Activated CD8-positive, alpha-beta memory T cell treated with anti-CD3 and anti-CD28 coated beads, Interleukin-2, amount 10 ng/mL, durations not matched to agents 7 days and 5 days (primary cell): Measurements from ENCODE around the gene GPC1. TPM values are rescaled to one million over a fixed set of nuclear protein-coding genes. Genes with fewer than 3 reads are reported as not detected.

ENCODE experiments used
- ATAC-seq: fragments of 150-1000 bp; cut with Tn5 transposase; one replicate; pipeline ENCODE4 v1.10.0; 2021; ENCODE audit warnings: moderate library complexity
- CTCF ChIA-PET: fragments of 350-600 bp; sonication (Branson Sonifier 250); formaldehyde crosslinking; loops from one replicate; lab custom pipeline; 2021; ENCODE audit warnings: antibody characterized with exemption; lab: Charles Lee
- DNase-seq: peaks from one replicate; pipeline ENCODE4 v3.0.0-alpha.2; 2020
- H3K27ac Mint-ChIP-seq: one replicate; pipeline ENCODE4 v1.8.0; 2021; ENCODE audit warnings: mild to moderate bottlenecking, mixed read lengths
- H3K27me3 Mint-ChIP-seq: one replicate; pipeline ENCODE4 v1.8.0; 2021; ENCODE audit warnings: mixed read lengths
- H3K36me3 Mint-ChIP-seq: one replicate; pipeline ENCODE4 v1.8.0; 2021; ENCODE audit warnings: mild to moderate bottlenecking, mixed read lengths
- H3K4me1 Mint-ChIP-seq: one replicate; pipeline ENCODE4 v1.8.0; 2021; ENCODE audit warnings: mixed read lengths
- H3K4me3 Mint-ChIP-seq: one replicate; pipeline ENCODE4 v1.8.0; 2021; ENCODE audit warnings: mild to moderate bottlenecking, moderate library complexity, mixed read lengths
- H3K9me3 Mint-ChIP-seq: one replicate; pipeline ENCODE4 v1.8.0; 2022; ENCODE audit warnings: low read depth, mixed read lengths
- total RNA-seq, 2 experiments: library from RNA; stranded (reverse); gene quantifications; one replicate each; pipeline ENCODE4 v1.2.3, GENCODE V29; 2021

The GPC1 gene
- total RNA-seq, 2 experiments from 2014 or later: 3.2 to 4.5 TPM

DNA sequence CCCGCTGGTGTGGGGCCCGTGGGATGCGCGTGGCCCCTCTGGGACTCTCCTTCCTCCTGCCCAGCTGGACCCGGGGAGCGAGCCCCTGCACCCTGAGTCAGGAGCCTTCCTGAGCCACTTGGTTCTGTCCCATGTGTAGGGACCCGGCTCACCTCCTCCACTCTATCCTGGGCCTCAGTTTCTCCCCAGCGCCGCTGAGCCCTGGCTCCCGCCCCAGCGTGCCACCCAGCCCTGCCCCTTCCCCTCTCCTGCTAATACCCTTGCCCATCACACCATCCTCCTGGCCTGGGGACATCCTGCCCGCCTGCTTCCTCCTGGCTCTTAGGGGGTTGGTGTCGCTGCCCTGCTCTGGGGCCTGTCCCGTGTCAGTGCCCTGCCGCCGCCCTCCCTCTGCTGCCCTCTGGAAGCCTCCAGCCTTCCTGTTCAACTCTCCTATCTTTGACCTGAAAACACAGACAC lies 24.8 kb downstream of the GPC1 start:
- Mint-ChIP-seq H3K4me1 (no peaks in the 10 kb centered on the region), H3K9me3 (no peaks in the 10 kb centered on the region), H3K4me3 (no peak overlapping the region), H3K27me3 (peaks cover 14% of the 10 kb centered on the region), H3K27ac (no peak overlapping the region), H3K36me3 (no peaks in the 10 kb centered on the region)
- ATAC-seq (no peak), DNase-seq (no peak)
- CTCF ChIA-PET: no interaction called here

DNA sequence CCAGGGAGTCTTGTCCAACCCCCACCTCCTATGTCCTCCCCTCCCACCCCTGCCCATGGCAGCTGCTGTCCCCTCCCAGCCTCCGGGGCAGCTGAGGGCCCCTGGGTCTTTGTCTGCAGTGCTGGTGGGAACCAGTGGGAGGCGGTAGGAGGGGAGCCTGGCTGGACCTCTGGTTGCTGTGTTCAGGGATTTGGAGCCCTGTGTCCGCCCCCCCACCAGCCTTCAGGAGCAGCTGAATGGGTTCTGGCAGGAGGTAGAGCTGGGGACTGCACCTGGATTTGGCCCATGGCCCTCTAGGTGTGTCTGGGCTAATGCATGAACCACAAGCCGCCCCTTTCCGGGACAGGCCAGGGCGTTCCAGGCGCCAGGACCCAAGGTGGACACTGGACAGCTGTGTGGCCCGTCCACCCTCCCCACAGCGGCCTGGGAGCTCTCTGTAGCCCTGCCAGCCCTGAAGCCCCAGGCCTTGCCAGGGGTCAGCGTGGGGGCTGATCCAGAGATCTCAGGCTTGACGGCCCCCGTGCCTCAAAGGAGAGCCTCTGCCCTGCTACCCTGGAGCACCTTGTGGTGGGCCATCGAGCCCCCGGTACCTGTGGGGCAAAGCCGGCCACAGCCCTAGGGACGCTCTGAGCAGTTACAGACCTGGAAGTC lies 25.4 kb downstream of the GPC1 start:
- no peak overlapping the region for H3K4me3 Mint-ChIP-seq
- ATAC-seq: no peak
- no peaks in the 10 kb centered on the region for H3K9me3 Mint-ChIP-seq
- H3K4me1 Mint-ChIP-seq: no peaks in the 10 kb centered on the region
- no peaks in the 10 kb centered on the region for H3K36me3 Mint-ChIP-seq
- no peak for DNase-seq
- peaks cover 11% of the 10 kb centered on the region for H3K27me3 Mint-ChIP-seq
- H3K27ac Mint-ChIP-seq: no peak overlapping the region
- CTCF ChIA-PET: no interaction called here

DNA sequence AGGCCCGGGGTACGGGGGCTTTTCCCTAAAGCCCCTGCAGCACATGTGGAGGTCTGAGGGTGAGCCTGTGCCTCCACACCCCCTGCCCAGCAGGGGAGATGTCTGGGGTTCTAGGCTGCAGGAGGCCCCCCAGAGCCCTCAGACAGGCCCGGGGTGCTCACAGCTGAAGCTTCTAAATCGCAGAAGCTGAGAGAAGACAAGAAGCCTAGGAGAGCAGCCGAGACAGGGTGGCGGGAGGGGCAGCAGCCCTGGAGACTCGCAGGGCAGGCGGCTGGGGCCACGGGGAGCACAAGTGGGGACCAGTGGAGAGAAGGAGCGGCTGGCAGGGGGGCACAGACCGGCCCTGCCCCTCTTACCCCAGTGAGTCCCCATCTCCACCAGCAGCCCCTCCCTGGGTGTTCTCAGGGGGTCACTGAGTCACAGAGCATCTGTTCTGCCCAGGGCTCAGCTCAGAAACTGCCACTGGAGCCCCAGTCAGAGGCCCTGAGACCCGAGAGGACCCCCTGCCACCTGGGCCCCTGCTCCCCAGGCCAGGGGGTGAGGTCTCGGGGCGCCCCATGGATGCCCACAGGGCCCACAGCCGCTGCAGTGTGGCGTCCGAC lies 26.1 kb downstream of the GPC1 start:
- H3K36me3 Mint-ChIP-seq: no peaks in the 10 kb centered on the region
- no peak for DNase-seq
- no peak overlapping the region for H3K27ac Mint-ChIP-seq

DNA sequence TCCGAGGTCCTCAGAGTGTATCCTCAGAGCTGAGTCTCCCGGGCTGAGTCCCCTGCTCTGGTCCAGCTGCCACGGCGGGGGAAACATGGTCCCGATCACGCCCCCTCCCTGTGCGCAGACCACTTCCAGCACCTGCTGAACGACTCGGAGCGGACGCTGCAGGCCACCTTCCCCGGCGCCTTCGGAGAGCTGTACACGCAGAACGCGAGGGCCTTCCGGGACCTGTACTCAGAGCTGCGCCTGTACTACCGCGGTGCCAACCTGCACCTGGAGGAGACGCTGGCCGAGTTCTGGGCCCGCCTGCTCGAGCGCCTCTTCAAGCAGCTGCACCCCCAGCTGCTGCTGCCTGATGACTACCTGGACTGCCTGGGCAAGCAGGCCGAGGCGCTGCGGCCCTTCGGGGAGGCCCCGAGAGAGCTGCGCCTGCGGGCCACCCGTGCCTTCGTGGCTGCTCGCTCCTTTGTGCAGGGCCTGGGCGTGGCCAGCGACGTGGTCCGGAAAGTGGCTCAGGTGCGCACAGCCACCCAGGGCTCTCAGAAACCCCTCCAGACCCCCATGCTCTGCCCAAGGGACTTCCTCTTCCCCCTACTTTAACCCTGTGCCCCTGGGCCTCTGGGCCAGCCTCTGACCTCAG lies 26.7 kb downstream of the GPC1 start:
- ATAC-seq: no peak
- DNase-seq: no peak
- H3K27ac Mint-ChIP-seq: no peak overlapping the region
- no peak overlapping the region for H3K4me3 Mint-ChIP-seq
- CTCF ChIA-PET: no interaction called here
- H3K27me3 Mint-ChIP-seq: peaks cover 1% of the 10 kb centered on the region
- no peaks in the 10 kb centered on the region for H3K9me3 Mint-ChIP-seq
- no peaks in the 10 kb centered on the region for H3K36me3 Mint-ChIP-seq
- no peaks in the 10 kb centered on the region for H3K4me1 Mint-ChIP-seq

More for the DNA sequence above, 26.1 kb downstream of the GPC1 start:
- peaks cover 6% of the 10 kb centered on the region for H3K27me3 Mint-ChIP-seq
- ATAC-seq: no peak
- H3K9me3 Mint-ChIP-seq: no peaks in the 10 kb centered on the region
- CTCF ChIA-PET: no interaction called here
- H3K4me3 Mint-ChIP-seq: no peak overlapping the region
- H3K4me1 Mint-ChIP-seq: no peaks in the 10 kb centered on the region

DNA sequence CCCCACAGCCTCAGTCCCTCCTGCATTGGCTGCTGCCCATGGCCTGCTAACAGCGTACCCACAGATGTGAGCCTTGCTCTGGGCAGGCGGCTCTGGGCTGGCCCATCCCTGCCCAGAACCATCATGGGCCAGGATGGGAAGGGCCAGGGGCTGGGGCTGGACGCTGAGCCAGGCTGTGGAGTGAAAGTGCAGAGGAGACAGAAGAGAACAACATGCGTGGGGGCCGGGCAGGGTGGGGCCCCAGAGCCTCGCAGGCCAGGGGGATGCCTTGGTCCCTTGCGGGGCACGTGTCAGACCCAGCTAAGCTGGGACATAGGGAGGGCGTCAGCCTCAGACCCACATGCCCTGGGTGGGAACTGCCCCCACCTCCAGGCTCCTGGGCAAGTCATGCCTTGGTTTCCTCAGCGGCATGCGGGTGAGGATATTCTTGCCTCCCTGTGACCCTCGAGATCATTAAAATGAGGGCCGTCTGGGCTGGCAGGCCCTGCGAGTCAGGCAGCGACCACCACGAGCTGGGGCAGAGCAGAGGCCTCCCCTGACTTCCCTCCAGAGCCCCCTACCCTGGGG lies 27.3 kb downstream of the GPC1 start:
- Mint-ChIP-seq H3K4me1 (no peaks in the 10 kb centered on the region), H3K27ac (no peak overlapping the region), H3K9me3 (no peaks in the 10 kb centered on the region), H3K27me3 (no peaks in the 10 kb centered on the region), H3K4me3 (no peak overlapping the region), H3K36me3 (no peaks in the 10 kb centered on the region)
- peak; percentile 31 for DNase-seq
- CTCF ChIA-PET: no interaction called here
- no peak for ATAC-seq

DNA sequence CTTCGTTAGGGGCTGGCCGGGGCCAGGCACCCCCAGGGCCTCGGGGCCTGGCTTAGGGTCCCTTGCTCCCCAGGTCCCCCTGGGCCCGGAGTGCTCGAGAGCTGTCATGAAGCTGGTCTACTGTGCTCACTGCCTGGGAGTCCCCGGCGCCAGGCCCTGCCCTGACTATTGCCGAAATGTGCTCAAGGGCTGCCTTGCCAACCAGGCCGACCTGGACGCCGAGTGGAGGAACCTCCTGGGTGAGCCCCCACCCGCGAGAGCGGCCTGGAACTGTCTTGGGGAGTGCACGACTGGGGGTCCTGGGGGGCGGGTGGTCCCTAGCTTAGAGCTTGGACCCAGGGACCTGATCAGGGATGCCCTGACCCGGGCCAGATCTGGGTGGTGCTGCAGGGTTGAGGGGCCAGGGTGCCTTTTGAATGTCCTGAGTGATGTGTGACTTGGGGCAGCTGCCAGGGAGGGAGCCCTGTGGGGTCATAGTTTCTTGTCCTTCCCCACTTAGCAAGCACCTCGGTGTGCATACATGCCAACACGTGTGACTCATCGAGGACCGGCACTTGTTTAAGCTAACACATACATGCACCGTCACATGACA lies 27.9 kb downstream of the GPC1 start:
- peak; percentile 37 for DNase-seq

DNA sequence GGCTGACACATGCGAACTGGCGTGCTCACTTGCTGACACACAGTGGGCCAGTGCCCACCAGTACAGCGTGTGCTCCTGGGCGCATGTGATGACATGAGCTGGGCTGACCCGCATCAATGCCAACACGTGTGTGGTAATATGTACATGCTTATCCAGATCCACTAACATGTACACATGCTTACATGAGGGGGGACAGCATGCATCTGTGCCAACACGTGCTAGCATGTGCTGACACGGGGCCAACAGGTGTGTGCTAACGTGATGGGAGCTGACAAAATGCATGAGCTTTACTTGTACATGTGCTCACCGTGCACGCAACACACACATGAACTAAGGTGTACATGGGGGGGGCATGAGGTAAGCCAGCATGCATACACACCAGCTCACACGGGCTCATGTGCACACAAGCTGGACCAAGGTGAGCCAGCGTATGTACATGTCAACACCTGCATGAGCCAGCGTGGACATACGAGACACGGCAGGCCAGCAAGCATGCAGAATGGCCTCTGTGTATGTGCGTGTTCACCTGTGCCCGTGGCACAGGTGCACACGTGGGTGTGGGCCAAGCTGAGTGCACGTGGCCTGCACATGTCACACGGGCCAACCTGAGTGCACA lies 28.5 kb downstream of the GPC1 start:
- Mint-ChIP-seq H3K9me3 (no peaks in the 10 kb centered on the region), H3K27ac (no peak overlapping the region), H3K27me3 (no peaks in the 10 kb centered on the region), H3K4me3 (no peak overlapping the region), H3K4me1 (no peaks in the 10 kb centered on the region), H3K36me3 (no peaks in the 10 kb centered on the region)
- DNase-seq (peak; percentile 37), ATAC-seq (no peak)
- CTCF ChIA-PET: no interaction called here

More for the DNA sequence above, 27.9 kb downstream of the GPC1 start:
- ATAC-seq: no peak
- H3K4me3 Mint-ChIP-seq: no peak overlapping the region
- H3K27me3 Mint-ChIP-seq: no peaks in the 10 kb centered on the region
- H3K36me3 Mint-ChIP-seq: no peaks in the 10 kb centered on the region
- H3K4me1 Mint-ChIP-seq: no peaks in the 10 kb centered on the region
- no peak overlapping the region for H3K27ac Mint-ChIP-seq
- CTCF ChIA-PET: no interaction called here
- H3K9me3 Mint-ChIP-seq: no peaks in the 10 kb centered on the region

DNA sequence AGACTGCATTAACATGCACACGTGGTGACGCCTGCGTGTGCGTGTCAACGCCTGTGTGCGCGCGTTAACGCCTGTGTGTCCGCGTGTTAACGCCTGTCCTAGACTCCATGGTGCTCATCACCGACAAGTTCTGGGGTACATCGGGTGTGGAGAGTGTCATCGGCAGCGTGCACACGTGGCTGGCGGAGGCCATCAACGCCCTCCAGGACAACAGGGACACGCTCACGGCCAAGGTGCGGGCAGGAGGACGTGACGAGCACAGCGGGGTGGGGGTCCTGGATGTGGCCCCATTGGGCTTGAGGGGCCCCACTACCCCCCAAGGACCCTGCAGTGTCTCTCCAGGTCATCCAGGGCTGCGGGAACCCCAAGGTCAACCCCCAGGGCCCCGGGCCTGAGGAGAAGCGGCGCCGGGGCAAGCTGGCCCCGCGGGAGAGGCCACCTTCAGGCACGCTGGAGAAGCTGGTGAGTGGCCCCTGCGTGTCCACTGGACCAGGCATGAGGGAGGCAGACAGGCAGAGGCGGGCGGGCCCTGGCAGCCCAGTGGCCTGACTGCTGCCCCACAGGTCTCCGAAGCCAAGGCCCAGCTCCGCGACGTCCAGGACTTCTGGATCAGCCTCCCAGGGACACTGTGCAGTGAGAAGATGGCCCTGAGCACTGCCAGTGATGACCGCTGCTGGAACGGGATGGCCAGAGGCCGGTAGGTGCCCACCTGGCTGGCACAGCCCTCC lies 29.2 kb downstream of the GPC1 start:
- DNase-seq (peak; percentile 34), ATAC-seq (no peak)
- Mint-ChIP-seq H3K27me3 (no peaks in the 10 kb centered on the region), H3K4me1 (no peaks in the 10 kb centered on the region), H3K36me3 (no peaks in the 10 kb centered on the region), H3K9me3 (no peaks in the 10 kb centered on the region), H3K4me3 (no peak overlapping the region), H3K27ac (no peak overlapping the region)
- CTCF ChIA-PET: no interaction called here

DNA sequence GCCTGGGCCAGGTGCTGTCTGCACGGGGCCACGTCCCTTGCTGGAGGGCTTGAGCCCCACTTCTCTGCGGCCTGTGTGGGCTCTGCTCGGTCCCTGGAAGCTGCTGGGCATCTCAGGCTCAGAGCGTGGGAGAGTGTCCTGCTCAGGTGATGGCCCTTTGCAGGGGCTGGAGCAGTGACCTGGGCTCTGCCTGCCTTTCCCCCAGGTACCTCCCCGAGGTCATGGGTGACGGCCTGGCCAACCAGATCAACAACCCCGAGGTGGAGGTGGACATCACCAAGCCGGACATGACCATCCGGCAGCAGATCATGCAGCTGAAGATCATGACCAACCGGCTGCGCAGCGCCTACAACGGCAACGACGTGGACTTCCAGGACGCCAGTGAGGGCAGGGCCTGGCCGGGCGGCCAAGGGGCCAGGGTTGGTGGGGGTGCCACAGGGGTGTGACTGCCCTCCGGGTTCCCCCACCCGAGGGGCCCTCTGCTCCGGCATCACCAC lies 29.9 kb downstream of the GPC1 start:
- H3K27ac Mint-ChIP-seq: no peak overlapping the region
- ATAC-seq: no peak
- H3K4me1 Mint-ChIP-seq: no peaks in the 10 kb centered on the region
- CTCF ChIA-PET: no interaction called here
- no peak overlapping the region for H3K4me3 Mint-ChIP-seq
- DNase-seq: peak; percentile 38
- no peaks in the 10 kb centered on the region for H3K27me3 Mint-ChIP-seq
- no peaks in the 10 kb centered on the region for H3K36me3 Mint-ChIP-seq
- H3K9me3 Mint-ChIP-seq: no peaks in the 10 kb centered on the region

DNA sequence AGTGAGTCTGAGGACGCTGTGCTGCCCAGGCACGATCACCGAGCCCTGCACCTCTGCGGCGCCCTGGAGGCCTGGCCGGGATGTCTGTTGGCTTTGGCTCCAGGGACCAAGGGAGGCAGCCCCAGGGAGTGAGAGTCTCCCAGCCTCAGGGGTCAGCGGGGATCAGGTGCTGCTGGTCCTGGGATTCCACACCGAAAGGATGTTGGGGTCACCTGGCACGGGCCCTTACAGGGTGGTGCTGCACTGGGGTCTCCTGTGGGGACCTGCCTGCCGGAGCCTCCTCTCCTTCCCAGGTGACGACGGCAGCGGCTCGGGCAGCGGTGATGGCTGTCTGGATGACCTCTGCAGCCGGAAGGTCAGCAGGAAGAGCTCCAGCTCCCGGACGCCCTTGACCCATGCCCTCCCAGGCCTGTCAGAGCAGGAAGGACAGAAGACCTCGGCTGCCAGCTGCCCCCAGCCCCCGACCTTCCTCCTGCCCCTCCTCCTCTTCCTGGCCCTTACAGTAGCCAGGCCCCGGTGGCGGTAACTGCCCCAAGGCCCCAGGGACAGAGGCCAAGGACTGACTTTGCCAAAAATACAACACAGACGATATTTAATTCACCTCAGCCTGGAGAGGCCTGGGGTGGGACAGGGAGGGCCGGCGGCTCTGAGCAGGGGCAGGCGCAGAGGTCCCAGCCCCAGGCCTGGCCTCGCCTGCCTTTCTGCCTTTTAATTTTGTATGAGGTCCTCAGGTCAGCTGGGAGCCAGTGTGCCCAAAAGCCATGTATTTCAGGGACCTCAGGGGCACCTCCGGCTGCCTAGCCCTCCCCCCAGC lies 30.5 kb downstream of the GPC1 start:
- no peaks in the 10 kb centered on the region for H3K36me3 Mint-ChIP-seq
- no peak overlapping the region for H3K4me3 Mint-ChIP-seq
- no peak overlapping the region for H3K27ac Mint-ChIP-seq
- DNase-seq (peak; percentile 31), ATAC-seq (no peak)
- no peaks in the 10 kb centered on the region for H3K9me3 Mint-ChIP-seq
- CTCF ChIA-PET: no interaction called here
- H3K4me1 Mint-ChIP-seq: no peaks in the 10 kb centered on the region
- no peaks in the 10 kb centered on the region for H3K27me3 Mint-ChIP-seq

DNA sequence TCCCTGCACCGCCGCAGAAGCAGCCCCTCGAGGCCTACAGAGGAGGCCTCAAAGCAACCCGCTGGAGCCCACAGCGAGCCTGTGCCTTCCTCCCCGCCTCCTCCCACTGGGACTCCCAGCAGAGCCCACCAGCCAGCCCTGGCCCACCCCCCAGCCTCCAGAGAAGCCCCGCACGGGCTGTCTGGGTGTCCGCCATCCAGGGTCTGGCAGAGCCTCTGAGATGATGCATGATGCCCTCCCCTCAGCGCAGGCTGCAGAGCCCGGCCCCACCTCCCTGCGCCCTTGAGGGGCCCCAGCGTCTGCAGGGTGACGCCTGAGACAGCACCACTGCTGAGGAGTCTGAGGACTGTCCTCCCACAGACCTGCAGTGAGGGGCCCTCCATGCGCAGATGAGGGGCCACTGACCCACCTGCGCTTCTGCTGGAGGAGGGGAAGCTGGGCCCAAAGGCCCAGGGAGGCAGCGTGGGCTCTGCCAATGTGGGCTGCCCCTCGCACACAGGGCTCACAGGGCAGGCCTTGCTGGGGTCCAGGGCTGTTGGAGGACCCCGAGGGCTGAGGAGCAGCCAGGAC lies 31.2 kb downstream of the GPC1 start:
- Mint-ChIP-seq H3K27ac (no peak overlapping the region), H3K36me3 (no peaks in the 10 kb centered on the region), H3K4me1 (no peaks in the 10 kb centered on the region), H3K9me3 (no peaks in the 10 kb centered on the region), H3K27me3 (no peaks in the 10 kb centered on the region), H3K4me3 (no peak overlapping the region)
- CTCF ChIA-PET: no interaction called here
- DNase-seq (peak; percentile 36), ATAC-seq (no peak)

DNA sequence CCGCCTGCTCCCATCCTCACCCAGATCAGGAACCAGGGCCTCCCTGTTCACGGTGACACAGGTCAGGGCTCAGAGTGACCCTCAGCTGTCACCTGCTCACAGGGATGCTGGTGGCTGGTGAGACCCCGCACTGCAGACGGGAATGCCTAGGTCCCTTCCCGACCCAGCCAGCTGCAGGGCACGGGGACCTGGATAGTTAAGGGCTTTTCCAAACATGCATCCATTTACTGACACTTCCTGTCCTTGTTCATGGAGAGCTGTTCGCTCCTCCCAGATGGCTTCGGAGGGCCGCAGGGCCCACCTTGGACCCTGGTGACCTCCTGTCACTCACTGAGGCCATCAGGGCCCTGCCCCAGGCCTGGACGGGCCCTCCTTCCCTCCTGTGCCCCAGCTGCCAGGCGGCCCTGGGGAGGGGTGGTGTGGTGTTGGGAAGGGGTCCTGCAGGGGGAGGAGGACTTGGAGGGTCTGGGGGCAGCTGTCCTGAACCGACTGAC lies 31.7 kb downstream of the GPC1 start:
- ATAC-seq (no peak), DNase-seq (peak; percentile 36)
- CTCF ChIA-PET: no interaction called here
- H3K4me1 Mint-ChIP-seq: no peaks in the 10 kb centered on the region
- H3K36me3 Mint-ChIP-seq: no peaks in the 10 kb centered on the region
- H3K27me3 Mint-ChIP-seq: no peaks in the 10 kb centered on the region
- H3K9me3 Mint-ChIP-seq: no peaks in the 10 kb centered on the region
- H3K27ac Mint-ChIP-seq: no peak overlapping the region
- H3K4me3 Mint-ChIP-seq: no peak overlapping the region
